Measurements from ENCODE around the gene ZNF791.
"Not testable (repeated sequence)": the region's sequence is repeated elsewhere in the genome, so short reads cannot be mapped to it uniquely, and the experiment has no call there.

The ZNF791 gene

DNA sequence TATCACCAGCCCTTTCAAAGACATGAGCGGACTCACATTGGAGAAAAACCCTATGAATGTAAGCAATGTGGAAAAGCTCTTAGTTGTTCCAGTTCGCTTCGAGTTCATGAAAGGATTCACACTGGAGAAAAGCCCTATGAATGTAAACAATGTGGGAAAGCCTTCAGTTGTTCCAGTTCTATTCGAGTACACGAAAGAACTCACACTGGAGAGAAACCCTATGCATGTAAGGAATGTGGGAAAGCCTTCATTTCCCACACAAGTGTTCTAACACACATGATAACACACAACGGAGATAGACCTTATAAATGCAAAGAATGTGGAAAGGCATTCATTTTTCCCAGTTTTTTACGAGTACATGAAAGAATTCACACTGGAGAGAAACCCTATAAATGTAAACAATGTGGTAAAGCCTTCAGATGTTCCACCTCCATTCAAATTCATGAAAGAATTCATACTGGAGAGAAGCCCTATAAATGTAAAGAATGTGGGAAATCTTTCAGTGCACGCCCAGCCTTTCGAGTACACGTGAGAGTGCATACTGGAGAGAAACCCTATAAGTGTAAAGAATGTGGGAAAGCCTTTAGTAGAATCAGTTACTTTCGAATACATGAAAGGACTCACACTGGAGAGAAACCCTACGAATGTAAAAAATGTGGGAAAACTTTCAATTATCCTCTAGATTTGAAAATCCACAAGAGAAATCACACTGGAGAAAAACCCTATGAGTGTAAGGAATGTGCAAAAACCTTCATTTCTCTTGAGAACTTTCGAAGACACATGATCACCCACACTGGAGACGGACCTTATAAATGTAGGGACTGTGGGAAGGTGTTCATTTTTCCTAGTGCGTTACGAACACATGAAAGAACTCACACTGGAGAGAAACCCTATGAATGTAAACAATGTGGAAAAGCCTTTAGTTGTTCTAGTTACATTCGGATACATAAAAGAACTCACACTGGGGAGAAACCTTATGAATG, 17.6 kb downstream of the ZNF791 start:
- DNase-seq (ENCODE audit: extremely low read depth in 1 of 2, low read depth in 1 of 2), result no peak

DNA sequence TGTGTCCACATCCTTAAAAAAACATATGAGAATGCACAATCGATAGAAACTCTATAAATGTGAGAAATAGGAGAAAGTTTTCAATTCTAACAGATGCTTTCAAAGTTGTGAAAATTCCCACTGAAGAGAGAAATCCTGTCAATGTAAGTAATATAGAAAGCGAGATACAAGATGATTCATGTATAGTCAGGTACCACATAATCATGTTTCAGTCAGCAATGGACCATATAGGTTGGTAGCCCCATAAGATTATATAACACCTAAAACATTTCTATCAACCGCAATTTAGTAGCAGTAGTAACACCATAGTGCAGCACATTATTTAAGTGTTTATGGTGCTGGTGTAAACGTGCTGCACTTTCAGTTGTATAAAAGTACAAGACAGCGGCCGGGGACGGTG, 18.5 kb downstream of the ZNF791 start:
- DNase-seq (ENCODE audit: extremely low read depth in 1 of 2, low read depth in 1 of 2), result no peak

- no peak for DNase-seq (ENCODE audit: extremely low read depth in 1 of 2, low read depth in 1 of 2)
These were observed 25.9 kb downstream of the ZNF791 start for GRCh38 chr19:12636631-12637030.

- no peak for DNase-seq (ENCODE audit: extremely low read depth in 1 of 2, low read depth in 1 of 2)
These were observed 28.0 kb downstream of the ZNF791 start for GRCh38 chr19:12638611-12639182.

DNA sequence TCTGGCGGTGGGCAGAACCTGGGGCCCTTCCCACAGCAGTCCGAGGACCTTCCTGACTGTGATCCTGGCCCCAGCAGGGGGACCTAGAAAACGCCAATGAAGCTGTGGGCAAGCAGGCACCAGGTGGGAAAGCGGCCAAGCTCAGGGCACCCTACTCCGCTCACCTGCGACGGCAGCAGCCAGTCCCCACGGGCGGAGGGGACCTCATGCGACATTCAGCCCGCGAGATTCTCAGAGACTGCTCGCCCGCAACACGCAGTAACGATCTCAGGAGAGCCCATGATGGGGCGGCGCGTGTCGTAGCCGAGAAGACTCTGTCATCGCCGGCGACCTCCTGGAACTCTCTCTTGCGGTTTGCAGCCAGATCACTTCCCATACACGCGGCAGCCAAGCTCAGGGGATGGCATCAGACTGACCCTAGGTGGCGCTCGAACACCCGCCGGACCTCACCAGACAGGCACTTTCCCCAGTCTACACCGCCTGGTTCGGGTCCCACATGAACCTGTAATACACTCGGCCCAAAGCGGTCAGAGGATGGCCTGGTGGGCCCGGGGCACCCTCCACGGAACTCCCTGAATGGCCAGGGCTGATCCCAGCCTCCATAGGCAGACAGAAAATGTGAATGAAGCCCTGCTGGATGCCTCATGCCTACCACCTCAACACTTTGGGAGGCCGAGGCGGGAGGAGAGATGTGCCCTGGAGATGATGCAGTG, 29.3 kb downstream of the ZNF791 start:
- peak; percentile 72 to 75 for DNase-seq (ENCODE audit: extremely low read depth in 1 of 2, low read depth in 1 of 2)

- no peak for DNase-seq (ENCODE audit: extremely low read depth in 1 of 2, low read depth in 1 of 2)
These were observed 30.7 kb downstream of the ZNF791 start for GRCh38 chr19:12641456-12641855.

- DNase-seq (ENCODE audit: extremely low read depth in 1 of 2, low read depth in 1 of 2), result no peak
These were observed 31.8 kb downstream of the ZNF791 start for GRCh38 chr19:12642506-12642905.

DNA sequence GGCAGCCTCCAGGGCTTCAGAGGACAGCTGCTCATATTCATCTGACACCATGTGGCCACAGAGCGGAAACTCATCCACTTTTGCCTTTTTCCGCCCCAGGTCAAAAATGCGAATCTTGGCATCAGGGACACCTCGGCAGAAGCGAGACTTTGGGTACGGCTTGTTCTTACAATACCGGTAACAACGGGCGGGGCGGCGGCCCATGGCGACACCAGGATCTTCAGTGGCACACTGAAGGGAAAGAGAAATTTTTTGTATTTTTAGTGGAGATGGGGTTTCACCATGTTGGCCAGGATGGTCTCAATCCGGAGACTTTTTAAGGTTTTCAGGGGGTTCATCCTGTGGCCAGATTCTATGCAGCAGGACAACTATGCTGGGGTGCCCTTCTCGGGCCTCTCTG, 33.0 kb downstream of the ZNF791 start:
- not testable (repeated sequence) for DNase-seq (ENCODE audit: extremely low read depth in 1 of 2, low read depth in 1 of 2)

DNA sequence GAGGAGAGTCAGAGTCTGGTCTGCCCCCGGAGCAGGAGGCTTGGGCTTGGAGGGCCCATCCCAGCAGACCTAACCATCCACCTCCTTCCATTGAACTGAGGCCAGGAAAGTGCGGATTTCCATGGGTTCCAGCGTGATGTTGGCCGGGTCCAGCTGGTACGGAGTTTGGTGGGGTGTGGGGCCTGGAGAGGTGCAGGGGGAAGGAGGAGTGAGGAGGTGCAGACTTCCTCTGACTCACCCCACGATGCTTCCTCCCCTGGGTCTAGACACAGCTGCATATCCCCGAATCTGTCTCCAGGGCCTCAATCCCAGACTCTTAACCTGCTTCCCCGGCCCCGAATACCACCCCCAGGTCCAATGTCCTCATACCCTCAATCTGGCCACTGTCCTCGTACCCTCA, 35.8 kb downstream of the ZNF791 start:
- DNase-seq (ENCODE audit: extremely low read depth in 1 of 2, low read depth in 1 of 2), result no peak

- no peak for DNase-seq (ENCODE audit: extremely low read depth in 1 of 2, low read depth in 1 of 2)
These were observed 36.3 kb downstream of the ZNF791 start for GRCh38 chr19:12647047-12647446.

- no peak for DNase-seq (ENCODE audit: extremely low read depth in 1 of 2, low read depth in 1 of 2)
These were observed 36.9 kb downstream of the ZNF791 start for GRCh38 chr19:12647490-12648071.

- DNase-seq (ENCODE audit: extremely low read depth in 1 of 2, low read depth in 1 of 2), result no peak
These were observed 37.4 kb downstream of the ZNF791 start for GRCh38 chr19:12648088-12648487.

DNA sequence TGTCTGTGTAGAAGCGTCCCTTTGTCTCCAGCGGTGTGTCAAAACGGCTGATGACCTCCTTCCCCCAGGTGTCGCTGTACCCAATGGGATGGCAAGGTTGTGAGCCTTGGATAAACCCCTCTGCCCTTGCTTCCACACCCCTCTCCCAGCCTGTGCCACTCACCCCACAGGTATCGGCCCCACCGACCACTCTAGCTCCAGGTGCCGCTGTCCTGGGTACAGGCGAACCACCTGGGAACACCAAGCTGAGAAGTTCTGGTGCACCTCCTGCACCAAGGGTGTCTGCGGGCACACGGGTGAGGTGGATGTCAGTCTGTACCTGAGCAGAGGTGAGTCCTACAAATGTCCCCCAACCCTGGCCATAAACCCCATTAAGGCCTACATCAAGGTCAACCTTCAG, 39.2 kb downstream of the ZNF791 start:
- no peak for DNase-seq (ENCODE audit: extremely low read depth in 1 of 2, low read depth in 1 of 2)

DNA sequence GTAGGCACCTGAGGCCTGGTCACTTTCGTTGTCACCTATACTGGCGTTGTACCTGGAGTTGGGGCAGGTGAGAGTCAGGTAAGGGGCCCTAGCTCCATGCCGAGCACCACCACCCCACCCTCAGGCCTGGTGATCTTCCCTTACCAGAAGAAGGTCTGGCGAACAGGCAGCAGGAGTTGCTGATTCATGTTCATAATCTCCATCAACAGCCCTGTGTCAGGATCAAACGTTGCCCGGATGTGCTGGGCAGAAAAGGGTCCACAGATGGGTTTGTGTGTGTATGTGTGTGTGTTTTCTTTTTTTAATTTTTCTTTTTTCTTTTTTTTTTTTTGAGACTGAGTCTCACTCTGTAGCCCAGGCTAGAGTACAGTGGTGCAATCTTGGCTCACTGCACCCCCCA, 41.5 kb downstream of the ZNF791 start:
- no peak for DNase-seq (ENCODE audit: extremely low read depth in 1 of 2, low read depth in 1 of 2)

- DNase-seq (ENCODE audit: extremely low read depth in 1 of 2, low read depth in 1 of 2), result no peak
These were observed 44.8 kb downstream of the ZNF791 start for GRCh38 chr19:12655546-12655945.

DNA sequence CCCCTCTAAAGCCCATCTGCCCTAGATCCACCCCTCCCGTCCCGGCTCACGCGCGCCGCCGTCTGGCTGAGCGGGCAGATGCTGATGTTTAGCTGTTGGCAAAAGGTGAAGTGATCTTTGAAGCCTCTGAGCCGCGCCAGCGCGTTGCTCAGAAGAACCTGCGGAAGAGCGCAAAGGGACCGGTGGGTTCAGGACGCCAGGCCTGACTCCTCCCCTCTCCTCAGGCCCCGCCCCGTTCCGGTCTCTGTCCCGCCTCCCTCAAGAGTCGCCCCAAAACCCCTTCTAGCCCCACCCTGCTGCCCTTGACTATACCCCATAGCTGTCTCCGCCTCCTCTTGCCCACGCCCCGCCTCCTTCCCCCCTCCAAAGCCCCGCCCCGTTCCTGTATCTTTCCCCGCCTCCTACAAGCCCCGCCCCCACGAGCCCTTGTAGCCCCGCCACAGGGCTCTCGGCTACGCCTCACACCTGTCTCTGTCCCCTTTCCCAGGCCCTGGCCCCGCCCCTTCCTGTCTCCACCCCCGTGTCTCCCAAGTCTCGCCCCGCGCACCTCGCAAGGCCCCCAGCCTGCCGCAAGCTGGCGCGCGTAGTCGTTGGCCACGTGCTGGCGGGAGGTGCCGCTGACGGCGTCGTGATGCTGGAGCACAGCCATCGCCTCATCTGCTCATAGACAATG, 46.3 kb downstream of the ZNF791 start:
- DNase-seq (ENCODE audit: extremely low read depth in 1 of 2, low read depth in 1 of 2), result no peak

- DNase-seq (ENCODE audit: extremely low read depth in 1 of 2, low read depth in 1 of 2), result no peak
These were observed 47.2 kb downstream of the ZNF791 start for GRCh38 chr19:12657966-12658365.

DNA sequence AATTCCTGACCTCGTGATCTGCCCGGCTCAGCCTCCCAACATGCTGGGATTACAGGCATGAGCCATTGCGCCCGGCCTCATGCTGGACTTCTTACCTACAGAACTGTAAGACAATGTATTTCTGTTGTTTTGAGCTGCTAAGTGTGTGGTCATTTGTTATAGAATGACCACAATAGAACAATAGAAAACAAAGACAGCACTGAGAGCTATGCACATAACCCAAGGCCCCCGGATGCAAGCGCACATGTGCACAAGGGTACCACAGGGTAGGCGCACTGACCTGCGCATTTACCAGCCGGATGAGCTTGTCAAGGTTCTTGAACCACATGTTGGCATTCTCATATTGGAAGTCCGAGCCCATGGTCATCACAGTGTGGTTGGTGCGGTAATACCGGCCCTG, 50.3 kb downstream of the ZNF791 start:
- no peak for DNase-seq (ENCODE audit: extremely low read depth in 1 of 2, low read depth in 1 of 2)

- DNase-seq (ENCODE audit: extremely low read depth in 1 of 2, low read depth in 1 of 2), result no peak
These were observed 53.9 kb downstream of the ZNF791 start for GRCh38 chr19:12664406-12665280.

DNA sequence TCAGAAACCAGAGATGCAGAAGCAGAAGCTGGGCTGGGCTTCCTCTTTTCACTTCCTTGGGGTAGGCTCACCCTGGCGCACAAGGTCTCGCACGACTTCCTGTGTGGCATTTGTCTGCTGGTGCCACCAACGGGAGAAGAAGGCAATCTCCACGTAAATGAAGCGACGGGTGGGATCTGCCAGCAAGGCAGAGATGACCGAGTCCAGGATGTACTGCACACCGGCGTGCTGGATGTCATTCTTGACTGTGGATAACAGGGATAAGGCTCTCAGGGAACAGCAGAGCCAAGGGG, 54.5 kb downstream of the ZNF791 start:
- DNase-seq (ENCODE audit: extremely low read depth in 1 of 2, low read depth in 1 of 2), result no peak

All from activated CD8-positive, alpha-beta memory T cell treated with anti-CD3 and anti-CD28 coated beads for 1 hour (primary cell).